SU-DHL-6 (cell line): ENCODE measurements around the gene IGFLR1.

ENCODE experiments used
- CTCF ChIP-seq: fragments of 200-600 bp; sonication (generic); IDR thresholded peaks from one replicate; pipeline ENCODE4 v1.5.1; 2017; ENCODE audit warnings: antibody characterized with exemption, mild to moderate bottlenecking, low read length, moderate library complexity; ENCODE audit not compliant: insufficient read depth, poor library complexity, severe bottlenecking
- EZH2phosphoT487 ChIP-seq: fragments of 200-600 bp; sonication (generic), shearing (Covaris generic); conservative IDR thresholded peaks from 2 replicates; pipeline ENCODE4 v1.6.1; 2018; ENCODE audit warnings: mild to moderate bottlenecking, antibody characterized with exemption, low read length, moderate library complexity, mixed read lengths

GRCh38 chr19:35777961-35778360, 35.7 kb upstream of the IGFLR1 start:
- no peak for TF ChIP-seq CTCF
- no peak for TF ChIP-seq EZH2phosphoT487
